Muscle layer of colon (tissue), 2 donors: ENCODE data around the gene CLTB.
A peak's percentile ranks its signal among the peaks of the same experiment; 100 is the strongest.

Source experiments
- H3K27ac ChIP-seq: one replicate; pipeline ENCODE4 v1.7.0; 2013; ENCODE audit warnings: low read depth, mild to moderate bottlenecking, low read length, moderate library complexity
- H3K27me3 ChIP-seq, 2 donors: one replicate each; pipeline ENCODE4 v1.7.0; 2013; ENCODE audit warnings: low read length in 2 of 2, mild to moderate bottlenecking in 2 of 2; ENCODE audit not compliant: insufficient read depth in 2 of 2, control insufficient read depth in 1 of 2
- H3K36me3 ChIP-seq: one replicate; pipeline ENCODE4 v1.7.0; 2013; ENCODE audit warnings: mild to moderate bottlenecking, low read length; ENCODE audit not compliant: insufficient read depth
- H3K4me1 ChIP-seq: one replicate; pipeline ENCODE4 v1.7.0; 2013; ENCODE audit warnings: mild to moderate bottlenecking, low read length; ENCODE audit not compliant: insufficient read depth
- H3K4me3 ChIP-seq, 2 donors: one replicate each; pipeline ENCODE4 v1.7.0; 2013; ENCODE audit warnings: low read length in 2 of 2, low read depth in 1 of 2, mild to moderate bottlenecking in 1 of 2, moderate library complexity in 1 of 2
- H3K9ac ChIP-seq: one replicate; pipeline ENCODE4 v1.7.0; 2013; ENCODE audit warnings: low read length
- H3K9me3 ChIP-seq: one replicate; pipeline ENCODE4 v1.7.0; 2013; ENCODE audit warnings: mild to moderate bottlenecking, low read length
- donor health status: abdominal sarcoma.
- donor health status: Adenocarcinoma of cecum.

The CLTB gene

DNA sequence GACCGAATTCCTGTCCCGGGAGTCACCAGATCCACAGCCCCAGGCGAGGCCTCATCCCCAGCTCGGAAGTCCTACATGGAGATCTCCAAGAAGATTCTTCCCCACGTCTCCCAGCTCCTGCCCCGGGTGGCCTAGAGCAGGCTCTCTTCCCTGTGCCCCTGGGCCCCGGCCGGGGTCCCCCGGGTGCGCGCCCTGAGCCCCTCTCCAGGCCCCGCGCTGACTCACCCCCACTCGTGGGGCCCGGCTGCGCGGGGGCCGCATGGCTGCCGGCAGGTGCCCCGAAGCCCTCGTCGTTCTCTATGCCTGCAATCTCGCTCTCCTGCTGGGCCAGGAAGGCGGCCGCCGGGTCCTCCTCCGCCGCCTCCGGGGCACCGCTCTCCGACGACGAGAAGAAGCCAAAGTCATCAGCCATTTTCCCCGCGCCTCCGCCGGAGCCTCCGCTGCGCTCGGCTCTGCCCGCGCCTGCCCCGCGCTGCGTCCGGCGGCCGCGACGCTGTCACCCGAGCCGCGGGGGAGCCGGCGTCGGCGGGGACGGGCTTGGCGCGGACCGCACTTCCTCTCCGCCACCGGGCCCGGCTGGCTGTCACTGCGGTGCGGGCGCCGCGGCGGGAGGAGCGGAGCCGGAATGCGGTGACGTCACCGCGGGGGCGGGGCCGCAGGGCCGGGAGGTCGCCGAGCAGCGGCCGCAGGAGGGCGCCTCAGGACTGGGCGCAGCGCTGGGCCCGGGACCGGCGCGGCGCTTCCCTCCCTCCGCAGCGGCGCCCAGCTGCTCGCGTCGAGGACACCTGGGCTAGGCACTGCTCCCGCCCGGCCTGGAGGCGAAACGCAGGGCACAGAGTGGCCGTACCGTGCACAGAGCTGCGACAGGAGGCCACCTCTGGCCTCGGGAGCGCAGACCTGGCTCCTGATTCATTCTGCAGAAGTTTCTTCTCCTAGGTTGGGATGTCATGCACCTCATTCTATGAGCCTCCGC lies at the start of gene CLTB:
TSS of gene CLTB (minus strand) at position 588 of the 973 bp plus-strand sequence. CDS start at position 412, 176 bp downstream.
- Histone ChIP-seq H3K4me1 (peaks cover 35% of the 10 kb centered on the region), H3K4me3 (peak within 1 kb of the TSS; percentile 48 to 89), H3K9ac (peak within 1 kb of the TSS; percentile 86), H3K9me3 (no peaks in the 10 kb centered on the region), H3K27me3 (no peaks in the 10 kb centered on the region), H3K36me3 (peaks cover 2% of the 10 kb centered on the region), H3K27ac (peak within 1 kb of the TSS; percentile 83)

GRCh38 chr5:176463113-176463764 lies 46.9 kb upstream of the CLTB start:
- H3K27me3 ChIP-seq, result no peaks in the 10 kb centered on the region
- no peak overlapping the region for H3K4me3 ChIP-seq
- no peak overlapping the region for H3K9ac ChIP-seq
- H3K27ac ChIP-seq, result no peak overlapping the region
- no peaks in the 10 kb centered on the region for H3K36me3 ChIP-seq
- H3K9me3 ChIP-seq, result no peaks in the 10 kb centered on the region
- H3K4me1 ChIP-seq, result peaks cover 19% of the 10 kb centered on the region

- no peak overlapping the region for H3K9ac ChIP-seq
Measured at GRCh38 chr5:176461349-176461748, 45.0 kb upstream of the CLTB start.

DNA sequence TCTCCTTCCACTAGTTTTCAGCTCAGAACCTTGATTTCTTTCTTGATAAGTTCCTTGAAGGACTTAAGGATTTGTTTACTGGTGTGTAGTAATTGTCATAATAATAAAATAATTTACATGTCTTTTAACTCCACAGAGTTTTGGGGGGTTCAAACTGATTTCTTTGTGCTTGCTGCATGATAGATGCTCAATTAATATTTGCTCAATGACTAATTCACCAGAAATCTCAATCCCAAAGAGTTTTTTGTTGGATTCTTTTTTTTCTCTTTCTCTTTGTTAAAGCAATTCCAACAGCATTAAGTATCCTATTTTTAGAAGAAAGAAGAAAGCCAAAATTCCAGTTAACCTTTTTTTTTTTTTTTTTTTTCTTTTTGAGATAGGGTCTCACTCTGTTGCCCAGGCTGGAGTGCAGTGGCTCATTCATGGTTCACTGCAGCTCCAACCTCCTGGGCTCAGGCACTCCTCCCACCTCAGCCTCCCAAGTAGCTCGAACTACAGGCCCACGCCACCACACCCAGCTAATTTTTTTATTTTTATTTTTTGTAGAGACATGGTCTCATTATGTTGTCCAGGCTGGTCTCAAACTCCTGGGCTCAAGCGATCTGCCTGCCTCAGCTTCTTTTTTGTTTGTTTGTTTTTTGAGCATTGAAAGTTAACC lies 42.7 kb upstream of the CLTB start:
- Histone ChIP-seq H3K9me3 (no peaks in the 10 kb centered on the region), H3K4me1 (peaks cover 4% of the 10 kb centered on the region), H3K4me3 (no peak overlapping the region), H3K27ac (no peak overlapping the region), H3K9ac (no peak overlapping the region), H3K27me3 (no peaks in the 10 kb centered on the region), H3K36me3 (no peaks in the 10 kb centered on the region)

More at GRCh38 chr5:176461349-176461748, 45.0 kb upstream of the CLTB start:
- Histone ChIP-seq H3K4me3 (no peak overlapping the region), H3K9me3 (no peaks in the 10 kb centered on the region), H3K36me3 (no peaks in the 10 kb centered on the region), H3K27ac (no peak overlapping the region), H3K4me1 (peaks cover 11% of the 10 kb centered on the region), H3K27me3 (no peaks in the 10 kb centered on the region)

GRCh38 chr5:176454724-176455394 lies 38.5 kb upstream of the CLTB start:
- Histone ChIP-seq H3K27ac (no peak overlapping the region), H3K9ac (no peak overlapping the region), H3K9me3 (no peaks in the 10 kb centered on the region), H3K4me1 (peaks cover 16% of the 10 kb centered on the region), H3K4me3 (no peak overlapping the region), H3K27me3 (no peaks in the 10 kb centered on the region), H3K36me3 (no peaks in the 10 kb centered on the region)

GRCh38 chr5:176450077-176450476 lies 33.7 kb upstream of the CLTB start:
- no peaks in the 10 kb centered on the region for H3K27me3 ChIP-seq
- H3K36me3 ChIP-seq, result no peaks in the 10 kb centered on the region
- H3K4me3 ChIP-seq, result no peak overlapping the region
- peaks cover 31% of the 10 kb centered on the region for H3K4me1 ChIP-seq
- no peak overlapping the region for H3K27ac ChIP-seq
- no peaks in the 10 kb centered on the region for H3K9me3 ChIP-seq
- H3K9ac ChIP-seq, result no peak overlapping the region

DNA sequence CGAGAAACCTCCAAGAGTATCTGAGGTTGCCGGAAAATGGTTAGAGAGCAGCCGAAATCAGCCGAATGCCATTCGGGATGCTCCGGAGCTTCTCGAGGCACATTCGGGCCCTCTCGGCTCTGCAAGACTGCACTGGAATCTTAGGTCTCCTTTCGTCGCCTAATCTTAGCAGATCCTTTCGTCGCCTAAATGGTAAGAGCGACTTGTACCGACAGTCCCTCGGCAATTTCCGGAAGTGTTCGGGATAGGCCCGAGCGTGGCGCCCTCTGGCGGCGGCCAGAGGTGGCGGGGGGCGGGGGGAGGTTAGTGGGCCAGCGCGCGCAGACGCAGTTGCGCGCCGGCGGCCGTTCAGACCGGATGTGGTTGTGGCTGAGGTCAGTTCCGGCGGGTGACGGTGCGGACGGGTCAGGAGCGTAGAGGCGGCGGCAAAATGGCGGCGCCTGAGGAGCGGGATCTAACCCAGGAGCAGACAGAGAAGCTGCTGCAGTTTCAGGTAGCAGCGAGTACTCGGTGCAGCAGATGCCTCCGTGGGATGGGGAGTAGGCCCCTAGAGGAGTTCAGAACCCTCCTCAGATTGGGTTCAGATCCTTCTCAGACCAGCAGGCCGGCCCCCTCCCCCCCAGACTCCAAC lies 31.8 kb upstream of the CLTB start, which contains the start of gene FAF2:
TSS of gene FAF2 (plus strand) at position 408 of the 631 bp plus-strand sequence. CDS start at position 431, 23 bp downstream.
- H3K27me3 ChIP-seq, result no peaks in the 10 kb centered on the region
- peak within 1 kb of the TSS; percentile 89 for H3K27ac ChIP-seq
- peak within 1 kb of the TSS; percentile 70 to 100 for H3K4me3 ChIP-seq
- H3K9ac ChIP-seq, result peak within 1 kb of the TSS; percentile 100
- H3K4me1 ChIP-seq, result peaks cover 30% of the 10 kb centered on the region
- H3K9me3 ChIP-seq, result no peaks in the 10 kb centered on the region
- no peaks in the 10 kb centered on the region for H3K36me3 ChIP-seq

DNA sequence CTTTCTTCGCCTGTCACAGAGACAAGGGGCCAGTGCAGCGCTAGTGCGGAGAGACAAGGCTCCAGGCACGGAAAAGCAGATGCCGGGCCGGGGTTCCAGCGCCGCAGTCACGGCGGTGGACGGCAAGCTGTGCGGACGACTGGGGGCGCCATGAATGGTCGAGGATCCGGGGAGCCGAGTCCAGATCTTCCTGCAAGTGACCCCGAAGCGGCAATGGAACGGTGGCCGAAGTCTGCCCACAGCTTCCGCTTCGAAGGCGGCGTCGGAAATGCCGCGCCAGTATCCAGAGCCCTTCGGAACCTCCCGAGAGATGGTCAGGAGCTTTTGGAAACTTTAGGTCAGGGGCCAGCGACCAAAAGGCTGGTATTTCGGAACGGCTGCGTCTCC lies 31.2 kb upstream of the CLTB start:
- no peaks in the 10 kb centered on the region for H3K27me3 ChIP-seq
- peak overlapping the region; percentile 95 for H3K9ac ChIP-seq
- H3K27ac ChIP-seq, result peak overlapping the region; percentile 89
- H3K36me3 ChIP-seq, result no peaks in the 10 kb centered on the region
- H3K9me3 ChIP-seq, result no peaks in the 10 kb centered on the region
- H3K4me1 ChIP-seq, result peaks cover 25% of the 10 kb centered on the region
- H3K4me3 ChIP-seq, result peak overlapping the region; percentile 70 to 100

- Histone ChIP-seq H3K9me3 (no peaks in the 10 kb centered on the region), H3K27ac (peak overlapping the region; percentile 89), H3K36me3 (no peaks in the 10 kb centered on the region), H3K9ac (peak overlapping the region; percentile 95), H3K4me3 (peak overlapping the region; percentile 70 to 100), H3K27me3 (peaks cover 0 to under 1% of the 10 kb centered on the region in 2 donors), H3K4me1 (peaks cover 24% of the 10 kb centered on the region)
Measured at GRCh38 chr5:176446884-176447590, 30.7 kb upstream of the CLTB start.

DNA sequence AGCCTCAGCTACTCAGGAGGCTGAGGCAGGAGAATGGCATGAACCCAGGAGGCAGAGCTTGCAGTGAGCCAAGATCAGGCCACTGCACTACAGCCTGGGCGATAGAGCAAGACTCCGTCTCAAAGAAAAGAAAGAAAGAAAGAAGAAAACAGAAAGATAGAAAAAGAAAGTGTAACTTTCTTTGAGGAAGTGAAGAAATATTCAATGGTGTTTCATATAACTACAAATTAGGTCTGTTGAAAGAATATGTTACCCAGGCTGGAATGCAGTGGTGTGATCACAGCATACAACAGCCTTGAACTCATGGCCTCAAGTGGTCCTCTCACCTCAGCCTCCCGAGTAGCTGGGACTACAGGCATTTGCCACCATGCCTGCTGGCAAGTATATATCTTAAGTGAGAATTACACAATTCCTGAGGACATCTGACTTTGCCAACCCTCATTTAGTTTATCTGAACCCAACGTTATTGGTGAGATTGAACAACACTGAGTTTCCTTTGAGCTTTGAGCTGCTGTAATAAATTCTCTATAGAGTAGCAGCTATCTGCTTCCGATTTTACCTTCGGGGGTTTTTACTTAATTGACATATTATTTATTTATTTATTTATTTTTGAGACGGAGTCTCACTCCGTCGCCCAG lies 29.8 kb upstream of the CLTB start:
- Histone ChIP-seq H3K4me3 (no peak overlapping the region), H3K4me1 (peaks cover 24% of the 10 kb centered on the region), H3K9ac (no peak overlapping the region), H3K36me3 (no peaks in the 10 kb centered on the region), H3K27me3 (peaks cover 0 to 7% of the 10 kb centered on the region in 2 donors), H3K9me3 (no peaks in the 10 kb centered on the region), H3K27ac (no peak overlapping the region)
